Keratinocyte (primary cell): Measurements from ENCODE around the gene TMEM267. TPM values are rescaled to one million over a fixed set of nuclear protein-coding genes. Genes with fewer than 3 reads are reported as not detected.

Experiments used
- DNase-seq: peaks from one replicate; pipeline ENCODE4 v3.0.0-alpha.2; 2011; ENCODE audit warnings: low read depth, missing footprints, low spot score
- FAIRE-seq: peaks from 2 replicates; lab custom pipeline; 2011; peaks lifted over from hg19 to GRCh38; lab: Jason Lieb, UNC
- H2AFZ ChIP-seq: 2 replicates; pipeline ENCODE4 v1.6.0; 2012; ENCODE audit warnings: low read length, control low read depth, inconsistent platforms; ENCODE audit not compliant: control insufficient read depth
- H3K27ac ChIP-seq: 2 replicates; pipeline ENCODE4 v1.5.1; 2011; ENCODE audit warnings: low read length; ENCODE audit not compliant: control insufficient read depth, insufficient read depth
- H3K27me3 ChIP-seq: 3 replicates; pipeline ENCODE4 v1.6.0; 2011; ENCODE audit warnings: low read length; ENCODE audit not compliant: control insufficient read depth, insufficient read depth; ENCODE audit errors: extremely low read depth
- H3K36me3 ChIP-seq, 2 experiments: 2 replicates in 1 of 2; 3 replicates in 1 of 2; pipeline ENCODE4 v1.5.1; 2011; ENCODE audit warnings: low read length in 2 of 2, mild to moderate bottlenecking in 1 of 2; ENCODE audit not compliant: control insufficient read depth in 2 of 2, insufficient read depth in 2 of 2; ENCODE audit errors: extremely low read depth in 1 of 2
- H3K4me1 ChIP-seq: 3 replicates; pipeline ENCODE4 v1.5.1; 2011; ENCODE audit warnings: low read length; ENCODE audit not compliant: control insufficient read depth, insufficient read depth; ENCODE audit errors: extremely low read depth
- H3K4me2 ChIP-seq: 3 replicates; pipeline ENCODE4 v1.6.0; 2011; ENCODE audit warnings: low read depth, low read length; ENCODE audit not compliant: control insufficient read depth, insufficient read depth; ENCODE audit errors: extremely low read depth
- H3K4me3 ChIP-seq, 3 experiments: fragments of 200-600 bp in 1 of 3; sonication (generic) in 1 of 3; 2 replicates in 2 of 3; 3 replicates in 1 of 3; pipeline ENCODE4 v1.5.1; 2011 to 2016; ENCODE audit warnings: low read length in 3 of 3, mild to moderate bottlenecking in 3 of 3, control low read depth in 2 of 3, inconsistent platforms in 1 of 3, low read depth in 1 of 3, mixed read lengths in 1 of 3, mixed run types in 1 of 3, moderate library complexity in 1 of 3; ENCODE audit not compliant: control insufficient read depth in 2 of 3, insufficient read depth in 2 of 3; ENCODE audit errors: extremely low read depth in 1 of 3
- H3K79me2 ChIP-seq: 2 replicates; pipeline ENCODE4 v1.6.0; 2012; ENCODE audit warnings: low read length; ENCODE audit not compliant: control insufficient read depth, insufficient read depth
- H3K9ac ChIP-seq: 3 replicates; pipeline ENCODE4 v1.6.0; 2011; ENCODE audit warnings: low read length; ENCODE audit not compliant: control insufficient read depth, insufficient read depth; ENCODE audit errors: extremely low read depth
- H3K9me1 ChIP-seq: 3 replicates; pipeline ENCODE4 v1.6.0; 2011; ENCODE audit warnings: low read length; ENCODE audit not compliant: control insufficient read depth, insufficient read depth; ENCODE audit errors: extremely low read depth
- H3K9me3 ChIP-seq: 2 replicates; pipeline ENCODE4 v1.5.1; 2012; ENCODE audit warnings: low read depth, low read length; ENCODE audit not compliant: control insufficient read depth
- H4K20me1 ChIP-seq: 3 replicates; pipeline ENCODE4 v1.6.0; 2011; ENCODE audit warnings: low read length; ENCODE audit not compliant: control insufficient read depth, insufficient read depth; ENCODE audit errors: extremely low read depth
- CTCF ChIP-seq, 3 experiments: IDR thresholded peaks in 1 of 3; conservative IDR thresholded peaks in 1 of 3; optimal IDR thresholded peaks in 1 of 3; 2 replicates in 2 of 3; 3 replicates in 1 of 3; pipeline versions ENCODE3 to v1.5.1; 2011; ENCODE audit warnings: low read length in 3 of 3, mild to moderate bottlenecking in 3 of 3, moderate library complexity in 2 of 3, control low read depth in 1 of 3, inconsistent platforms in 1 of 3; ENCODE audit not compliant: insufficient read depth in 2 of 3; ENCODE audit errors: extremely low read depth in 1 of 3
- EZH2 ChIP-seq: IDR thresholded peaks from one replicate; pipeline ENCODE4 v1.6.1; 2012; ENCODE audit warnings: inconsistent platforms, mild to moderate bottlenecking, low read length, moderate library complexity
- dilution Hi-C: fragments of 300-500 bp; cut with MboI; formaldehyde crosslinking; loops from one replicate; pipeline ENCODE4 v1.7.0; 2020; ENCODE audit warnings: low sequenced_read_pairs; ENCODE audit not compliant: extremely low pct_ligation_motif_present
- polyA plus RNA-seq, 5 experiments: library from polyadenylated mRNA; depleted of rRNA in 3 of 5; stranded (reverse) in 3 of 5; stranded (forward) in 1 of 5; unstranded in 1 of 5; fragments of >200 nt; gene quantifications; 1 replicate in 1 of 5; 2 replicates in 3 of 5; 3 replicates in 1 of 5; pipeline versions ENCODE4 v1.2.1 to v1.2.3, GENCODE V29; 2011 to 2012; ENCODE audit warnings: missing spikeins in 2 of 5, low read depth in 1 of 5, low replicate concordance in 1 of 5

The TMEM267 gene
- polyA plus RNA-seq, 1 donor (not counting 4 experiments of a cell fraction or from before 2014, with no cell fraction given) = 30.7 TPM

GRCh38 chr5:43412644-43413043, 71.0 kb downstream of the TMEM267 start:
- Histone ChIP-seq H2AFZ (no peak overlapping the region), H3K79me2 (no peaks in the 10 kb centered on the region), H3K4me3 (no peak overlapping the region), H3K27ac (no peak overlapping the region), H3K4me1 (no peaks in the 10 kb centered on the region), H3K4me2 (no peak overlapping the region), H3K36me3 (no peaks in the 10 kb centered on the region), H3K9me3 (no peaks in the 10 kb centered on the region), H3K9ac (no peak overlapping the region), H4K20me1 (no peaks in the 10 kb centered on the region), H3K27me3 (no peaks in the 10 kb centered on the region), H3K9me1 (no peaks in the 10 kb centered on the region)
- no peak for DNase-seq
- TF ChIP-seq EZH2 = no peak
- TF ChIP-seq CTCF (optimal IDR thresholded peaks at IDR 0.05 in 1 of 3, IDR thresholded peaks at IDR 0.05 in 1 of 3, conservative IDR thresholded peaks at IDR 0.05 in 1 of 3; ENCODE audit: extremely low read depth in 1 of 3, insufficient read depth in 2 of 3, low read length in 3 of 3) = no peak
- FAIRE-seq = no peak
- dilution Hi-C loops = no loop called here

GRCh38 chr5:43412156-43412555, 71.5 kb downstream of the TMEM267 start, which contains the start of gene CCL28:
Gene CCL28, minus strand, starts transcription at chr5:43412391. Its CDS starts 75 bp downstream, at chr5:43412316.
- FAIRE-seq (no peak), DNase-seq (no peak)
- no peak within 1 kb of the TSS for H3K4me2 ChIP-seq
- TF ChIP-seq CTCF (optimal IDR thresholded peaks at IDR 0.05 in 1 of 3, IDR thresholded peaks at IDR 0.05 in 1 of 3, conservative IDR thresholded peaks at IDR 0.05 in 1 of 3; ENCODE audit: extremely low read depth in 1 of 3, insufficient read depth in 2 of 3, low read length in 3 of 3) (no peak), EZH2 (no peak)
- H3K9me1 ChIP-seq = no peaks in the 10 kb centered on the region
- no peaks in the 10 kb centered on the region for H3K9me3 ChIP-seq
- H3K4me3 ChIP-seq = no peak within 1 kb of the TSS
- no peaks in the 10 kb centered on the region for H3K27me3 ChIP-seq
- H3K36me3 ChIP-seq = no peaks in the 10 kb centered on the region
- no peak within 1 kb of the TSS for H2AFZ ChIP-seq
- H3K27ac ChIP-seq = no peak within 1 kb of the TSS
- H4K20me1 ChIP-seq = no peaks in the 10 kb centered on the region
- H3K9ac ChIP-seq = no peak within 1 kb of the TSS
- H3K4me1 ChIP-seq = no peaks in the 10 kb centered on the region
- H3K79me2 ChIP-seq = no peaks in the 10 kb centered on the region
- dilution Hi-C loops = no loop called here
